ENCODE data around the gene RECQL5. TPM values are rescaled to one million over a fixed set of nuclear protein-coding genes. Genes with fewer than 3 reads are reported as not detected.

The RECQL5 gene
- total RNA-seq, 4 donors from 2014 or later, result 6.3 to 14.7 (median 11.9) TPM

DNA sequence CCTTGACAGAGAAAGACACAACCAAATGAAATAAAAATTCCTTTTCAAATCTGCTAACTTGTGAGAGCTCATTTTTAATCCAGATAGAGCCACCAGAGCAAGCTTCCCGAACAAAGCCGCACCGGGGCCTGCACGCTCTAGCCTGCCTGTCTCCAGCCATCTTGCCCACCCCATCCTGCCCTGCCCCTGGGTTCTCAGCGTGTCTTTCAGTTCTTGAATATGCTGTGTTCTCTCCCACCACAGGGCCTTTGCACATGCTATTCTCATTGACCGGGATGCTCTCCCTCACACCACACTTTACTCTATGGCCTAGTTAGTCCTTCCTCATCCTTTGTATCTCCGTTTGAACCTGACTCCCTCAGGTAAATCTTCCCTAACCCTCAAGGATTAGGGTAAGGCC is 19.0 kb downstream of the RECQL5 start:
- no peak for DNase-seq (ENCODE audit: extremely low spot score)
- WGBS, result over 99% methylated on average over 7 of the region's 7 CpGs
- peaks cover 0 to 2% (median 0%) of the 10 kb centered on the region in 4 donors for H3K4me1 ChIP-seq
- intact Hi-C loops (cut with DNase I), result no loop called here
- no peak overlapping the region for H3K4me3 ChIP-seq
- H3K27me3 ChIP-seq, result no peaks in the 10 kb centered on the region
- H3K36me3 ChIP-seq, result peaks cover 18 to 81% (median 56%) of the 10 kb centered on the region in 4 donors
- no peak overlapping the region for H3K27ac ChIP-seq (replicated peaks in 1 of 4)
- TF ChIP-seq EP300 (IDR thresholded peaks at IDR 0.05), result no peak
- TF ChIP-seq POLR2AphosphoS5 (IDR thresholded peaks at IDR 0.05), result no peak
- TF ChIP-seq, protein P1, sequence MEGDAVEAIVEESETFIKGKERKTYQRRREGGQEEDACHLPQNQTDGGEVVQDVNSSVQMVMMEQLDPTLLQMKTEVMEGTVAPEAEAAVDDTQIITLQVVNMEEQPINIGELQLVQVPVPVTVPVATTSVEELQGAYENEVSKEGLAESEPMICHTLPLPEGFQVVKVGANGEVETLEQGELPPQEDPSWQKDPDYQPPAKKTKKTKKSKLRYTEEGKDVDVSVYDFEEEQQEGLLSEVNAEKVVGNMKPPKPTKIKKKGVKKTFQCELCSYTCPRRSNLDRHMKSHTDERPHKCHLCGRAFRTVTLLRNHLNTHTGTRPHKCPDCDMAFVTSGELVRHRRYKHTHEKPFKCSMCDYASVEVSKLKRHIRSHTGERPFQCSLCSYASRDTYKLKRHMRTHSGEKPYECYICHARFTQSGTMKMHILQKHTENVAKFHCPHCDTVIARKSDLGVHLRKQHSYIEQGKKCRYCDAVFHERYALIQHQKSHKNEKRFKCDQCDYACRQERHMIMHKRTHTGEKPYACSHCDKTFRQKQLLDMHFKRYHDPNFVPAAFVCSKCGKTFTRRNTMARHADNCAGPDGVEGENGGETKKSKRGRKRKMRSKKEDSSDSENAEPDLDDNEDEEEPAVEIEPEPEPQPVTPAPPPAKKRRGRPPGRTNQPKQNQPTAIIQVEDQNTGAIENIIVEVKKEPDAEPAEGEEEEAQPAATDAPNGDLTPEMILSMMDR (IDR thresholded peaks at IDR 0.05), result no peak
- TF ChIP-seq POLR2A (IDR thresholded peaks at IDR 0.05; ENCODE audit: low read depth), result no peak
- no peaks in the 10 kb centered on the region for H3K9me3 ChIP-seq

DNA sequence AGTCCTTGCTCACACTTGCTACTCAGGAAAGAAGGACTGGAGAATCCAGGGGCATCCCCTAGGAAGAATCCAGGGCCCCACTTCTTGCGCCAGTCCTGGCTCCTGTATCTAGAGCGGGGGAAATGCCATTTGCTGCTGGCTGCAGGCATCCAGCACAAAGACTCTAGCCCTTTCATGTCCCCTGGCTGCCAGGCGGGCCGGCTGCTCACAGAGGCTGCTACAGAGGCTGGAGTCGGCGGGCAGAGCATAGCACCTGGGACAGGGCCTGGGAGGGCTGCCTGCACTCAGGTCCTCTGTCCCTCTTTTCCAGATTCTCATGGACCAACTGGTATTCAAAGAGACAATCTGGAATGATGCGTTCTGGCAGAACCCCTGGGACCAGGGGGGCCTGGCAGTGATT is 19.9 kb downstream of the RECQL5 start:
- Histone ChIP-seq H3K27ac (replicated peaks in 1 of 4) (no peak overlapping the region), H3K4me3 (no peak overlapping the region), H3K4me1 (peaks cover 0 to 6% (median 0%) of the 10 kb centered on the region in 4 donors), H3K36me3 (peaks cover 18 to 80% (median 48%) of the 10 kb centered on the region in 4 donors), H3K9me3 (no peaks in the 10 kb centered on the region), H3K27me3 (no peaks in the 10 kb centered on the region)
- no peak for TF ChIP-seq POLR2AphosphoS5 (IDR thresholded peaks at IDR 0.05)
- no peak for TF ChIP-seq POLR2A (IDR thresholded peaks at IDR 0.05; ENCODE audit: low read depth)
- no peak for DNase-seq (ENCODE audit: extremely low spot score)
- WGBS, result 95% methylated on average over 6 of the region's 7 CpGs
- intact Hi-C loops (cut with DNase I), result no loop called here

DNA sequence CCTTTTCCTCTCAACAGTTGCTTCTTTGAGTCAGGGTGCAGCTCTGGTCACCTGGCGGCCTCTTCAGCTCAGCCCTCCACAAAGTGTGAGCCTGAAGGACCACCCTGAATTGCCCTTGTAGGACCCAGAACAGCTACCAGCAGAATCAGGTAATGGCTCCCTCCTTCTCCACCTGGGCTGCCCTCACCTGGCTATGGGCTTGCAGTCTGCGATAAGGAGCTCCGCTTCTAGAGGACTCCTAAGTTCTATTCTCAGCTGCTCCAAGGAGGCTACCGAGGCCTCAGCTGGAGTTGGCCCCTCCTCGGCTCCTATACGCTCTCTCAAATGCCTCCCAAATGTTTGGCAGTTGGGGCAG is 20.3 kb downstream of the RECQL5 start:
- no peaks in the 10 kb centered on the region for H3K9me3 ChIP-seq
- H3K27ac ChIP-seq (replicated peaks in 1 of 4), result no peak overlapping the region
- no peak for DNase-seq (ENCODE audit: extremely low spot score)
- H3K4me1 ChIP-seq, result peaks cover 0 to 10% (median 0%) of the 10 kb centered on the region in 4 donors
- no peak overlapping the region for H3K4me3 ChIP-seq
- 97% methylated on average over 6 of the region's 6 CpGs for WGBS
- TF ChIP-seq POLR2A (IDR thresholded peaks at IDR 0.05; ENCODE audit: low read depth), result no peak
- TF ChIP-seq, protein P1 (IDR thresholded peaks at IDR 0.05), result no peak
- no peak for TF ChIP-seq POLR2AphosphoS5 (IDR thresholded peaks at IDR 0.05)
- TF ChIP-seq EP300 (IDR thresholded peaks at IDR 0.05), result no peak
- intact Hi-C loops (cut with DNase I), result no loop called here
- H3K27me3 ChIP-seq, result no peaks in the 10 kb centered on the region
- H3K36me3 ChIP-seq, result peaks cover 17 to 80% (median 44%) of the 10 kb centered on the region in 4 donors

DNA sequence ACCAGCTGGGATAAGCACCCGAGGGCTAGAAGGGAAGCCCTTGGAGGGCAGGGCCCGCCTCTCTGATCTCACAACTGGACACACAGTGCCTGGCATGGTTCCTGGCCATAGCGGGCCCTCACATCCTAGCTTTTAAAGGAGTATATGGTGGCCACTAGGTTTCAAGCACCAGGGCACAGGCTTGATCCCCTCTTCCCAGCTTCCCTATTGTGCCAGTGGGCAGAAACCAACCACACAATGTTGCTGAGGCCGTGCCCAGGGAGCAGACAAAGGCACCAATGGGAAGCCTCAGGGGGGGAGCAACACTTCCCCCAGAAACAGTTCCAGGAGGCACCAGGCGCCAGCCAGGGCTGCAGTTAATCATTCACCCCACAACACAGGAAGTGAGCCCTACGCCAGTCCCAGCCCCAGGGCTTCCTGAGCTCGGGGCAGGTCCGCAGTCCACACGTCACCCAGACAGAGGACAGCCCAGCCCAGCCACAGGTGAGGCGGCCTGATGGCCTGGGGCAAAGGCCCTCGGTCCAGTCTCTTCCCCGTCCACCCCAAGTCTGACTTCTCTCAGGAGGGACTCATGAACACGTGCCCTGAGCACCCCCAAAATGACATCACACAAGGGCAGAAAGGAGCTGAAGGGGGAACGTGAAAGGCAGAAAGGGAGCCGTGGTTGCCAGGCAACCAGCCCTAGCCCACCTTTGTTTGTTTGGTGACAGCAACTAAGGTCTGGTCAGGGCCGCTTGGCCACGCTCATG is 20.9 kb downstream of the RECQL5 start:
- no peak for TF ChIP-seq POLR2AphosphoS5 (IDR thresholded peaks at IDR 0.05)
- TF ChIP-seq POLR2A (IDR thresholded peaks at IDR 0.05; ENCODE audit: low read depth), result no peak
- TF ChIP-seq, protein P1 (IDR thresholded peaks at IDR 0.05), result no peak
- TF ChIP-seq EP300 (IDR thresholded peaks at IDR 0.05), result no peak
- Histone ChIP-seq H3K36me3 (peaks cover 11 to 80% (median 41%) of the 10 kb centered on the region in 4 donors), H3K9me3 (no peaks in the 10 kb centered on the region), H3K27me3 (no peaks in the 10 kb centered on the region), H3K27ac (replicated peaks in 1 of 4) (no peak overlapping the region), H3K4me3 (no peak overlapping the region), H3K4me1 (peaks cover 0 to 10% (median 0%) of the 10 kb centered on the region in 4 donors)
- DNase-seq (ENCODE audit: extremely low spot score), result no peak
- 69% methylated on average over 12 of the region's 17 CpGs for WGBS
- intact Hi-C loops (cut with DNase I), result no loop called here

DNA sequence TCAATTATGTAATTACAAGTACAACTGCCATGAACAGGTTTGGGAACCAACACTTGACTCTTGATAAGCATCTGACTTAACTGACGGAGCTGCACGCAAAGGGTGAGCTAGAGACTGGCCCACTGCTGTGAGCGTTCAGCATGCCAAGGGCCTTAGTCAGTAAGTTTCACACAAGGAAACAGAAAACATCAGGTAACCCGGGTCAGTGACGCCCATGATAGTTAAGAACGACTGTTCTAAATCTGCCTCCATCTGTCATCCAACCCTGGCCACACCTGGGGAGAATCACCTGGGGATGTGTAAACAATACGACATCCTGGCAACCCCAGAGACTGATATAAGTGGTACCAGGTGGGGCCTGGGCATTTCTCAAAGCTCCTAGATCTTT is 21.5 kb downstream of the RECQL5 start:
- Histone ChIP-seq H3K36me3 (peaks cover 6 to 80% (median 38%) of the 10 kb centered on the region in 4 donors), H3K27ac (replicated peaks in 1 of 4) (no peak overlapping the region), H3K27me3 (no peaks in the 10 kb centered on the region), H3K4me3 (no peak overlapping the region), H3K4me1 (peaks cover 0 to 10% (median 0%) of the 10 kb centered on the region in 4 donors), H3K9me3 (no peaks in the 10 kb centered on the region)
- WGBS, result 70% methylated on average over 7 of the region's 7 CpGs
- intact Hi-C loops (cut with DNase I), result no loop called here
- no peak for DNase-seq (ENCODE audit: extremely low spot score)
- TF ChIP-seq, protein P1 (IDR thresholded peaks at IDR 0.05), result no peak
- TF ChIP-seq EP300 (IDR thresholded peaks at IDR 0.05) (no peak), POLR2AphosphoS5 (IDR thresholded peaks at IDR 0.05) (no peak), POLR2A (IDR thresholded peaks at IDR 0.05; ENCODE audit: low read depth) (no peak)

Data from esophagus muscularis mucosa (tissue), 4 donors.